GM23338 (cell line): ENCODE measurements around the gene MIOS. TPM values are rescaled to one million over a fixed set of nuclear protein-coding genes. Genes with fewer than 3 reads are reported as not detected.

ENCODE experiments used
- ATAC-seq: fragments of 200-7000 bp; cut with Tn5 transposase; 3 replicates; pipeline ENCODE4 v1.9.1; 2020
- DNase-seq: peaks from one replicate; pipeline ENCODE4 v3.0.0-alpha.2; 2015; ENCODE audit warnings: low spot score
- H2AFZ ChIP-seq: fragments of 200-600 bp; sonication (generic); 2 replicates; pipeline ENCODE4 v1.8.0; 2016; ENCODE audit warnings: antibody characterized with exemption, mild to moderate bottlenecking, moderate library complexity
- H3F3A ChIP-seq: fragments of 200-600 bp; sonication (generic); replicated peaks from 2 replicates; pipeline ENCODE4 v1.8.0; 2017; ENCODE audit warnings: antibody characterized with exemption, mixed run types, low read depth
- H3K27ac ChIP-seq: fragments of 200-600 bp; sonication (generic); 2 replicates; pipeline ENCODE4 v1.6.1; 2016; ENCODE audit warnings: low read depth
- H3K27me3 ChIP-seq: fragments of 200-600 bp; sonication (generic); 2 replicates; pipeline ENCODE4 v1.8.0; 2016; ENCODE audit warnings: mild to moderate bottlenecking, mixed run types, moderate library complexity; ENCODE audit not compliant: insufficient read depth
- H3K36me3 ChIP-seq: fragments of 200-600 bp; sonication (generic); 2 replicates; pipeline ENCODE4 v1.8.0; 2016; ENCODE audit warnings: mild to moderate bottlenecking; ENCODE audit not compliant: insufficient read depth
- H3K4me1 ChIP-seq: fragments of 200-600 bp; sonication (generic); 2 replicates; pipeline ENCODE4 v1.8.0; 2016; ENCODE audit warnings: mild to moderate bottlenecking, moderate library complexity; ENCODE audit not compliant: insufficient read depth
- H3K4me2 ChIP-seq: fragments of 200-600 bp; sonication (generic); 2 replicates; pipeline ENCODE4 v1.7.1; 2017; ENCODE audit warnings: mixed run types
- H3K4me3 ChIP-seq: fragments of 200-600 bp; sonication (generic); 2 replicates; pipeline ENCODE4 v1.6.1; 2016; ENCODE audit warnings: mixed run types
- H3K79me2 ChIP-seq: fragments of 200-600 bp; sonication (generic); replicated peaks from 2 replicates; pipeline ENCODE4 v1.8.0; 2017; ENCODE audit warnings: mild to moderate bottlenecking; ENCODE audit not compliant: insufficient read depth
- H3K9me2 ChIP-seq: fragments of 200-600 bp; sonication (generic); 2 replicates; pipeline ENCODE4 v1.8.0; 2017; ENCODE audit not compliant: insufficient read depth
- H4K20me1 ChIP-seq: fragments of 200-600 bp; sonication (generic); replicated peaks from 2 replicates; pipeline ENCODE4 v1.8.0; 2017; ENCODE audit warnings: mild to moderate bottlenecking; ENCODE audit not compliant: insufficient read depth
- H3K27ac Mint-ChIP-seq: 2 replicates; pipeline ENCODE4 v1.8.0; 2020; ENCODE audit warnings: inconsistent platforms, mild to moderate bottlenecking, moderate library complexity, mixed read lengths
- H3K27me3 Mint-ChIP-seq: 3 replicates; pipeline ENCODE4 v1.8.0; 2022; ENCODE audit warnings: low read depth, mild to moderate bottlenecking, moderate library complexity, mixed read lengths, inconsistent platforms; ENCODE audit not compliant: insufficient read depth, poor library complexity
- H3K36me3 Mint-ChIP-seq: 3 replicates; pipeline ENCODE4 v1.8.0; 2021; ENCODE audit warnings: low read depth, mild to moderate bottlenecking, inconsistent platforms, moderate library complexity, mixed read lengths
- H3K4me1 Mint-ChIP-seq: 3 replicates; pipeline ENCODE4 v1.8.0; 2020; ENCODE audit warnings: mild to moderate bottlenecking, inconsistent platforms, mixed read lengths
- H3K4me3 Mint-ChIP-seq: 3 replicates; pipeline ENCODE4 v1.8.0; 2021; ENCODE audit warnings: moderate library complexity, mild to moderate bottlenecking, inconsistent platforms, mixed read lengths
- H3K9me3 Mint-ChIP-seq: 3 replicates; pipeline ENCODE4 v1.8.0; 2020; ENCODE audit warnings: moderate library complexity, mild to moderate bottlenecking, inconsistent platforms, mixed read lengths
- CREB1 ChIP-seq: fragments of 250-450 bp; sonication (Bioruptor Pico); IDR thresholded peaks from 2 replicates; pipeline ENCODE4 v1.5.0; 2020; ENCODE audit warnings: low read depth, mild to moderate bottlenecking, moderate library complexity
- CTCF ChIP-seq, 2 experiments: fragments of 200-600 bp in 1 of 2; sonication (generic) in 1 of 2; conservative IDR thresholded peaks; 2 replicates each; pipeline versions ENCODE4 v1.5.1 to v1.6.1; 2016 to 2017; ENCODE audit warnings: antibody characterized with exemption in 2 of 2, low read depth in 2 of 2, mild to moderate bottlenecking in 2 of 2, moderate library complexity in 1 of 2
- ETS1 ChIP-seq: IDR thresholded peaks from 2 replicates; pipeline ENCODE4 v1.6.1; 2016; ENCODE audit warnings: antibody characterized with exemption
- EZH2 ChIP-seq: fragments of 200-600 bp; sonication (generic); IDR thresholded peaks from one replicate; pipeline ENCODE4 v1.8.0; 2017; ENCODE audit warnings: antibody characterized with exemption, mild to moderate bottlenecking, low read depth; ENCODE audit not compliant: unreplicated experiment
- EZH2phosphoT487 ChIP-seq: fragments of 200-600 bp; sonication (generic); IDR thresholded peaks from one replicate; pipeline ENCODE4 v1.8.1; 2018; ENCODE audit warnings: antibody characterized with exemption; ENCODE audit not compliant: unreplicated experiment
- JUNB ChIP-seq: IDR thresholded peaks from one replicate; pipeline ENCODE4 v1.6.1; 2016; ENCODE audit warnings: antibody characterized with exemption; ENCODE audit not compliant: unreplicated experiment
- NANOG ChIP-seq: IDR thresholded peaks from 2 replicates; pipeline ENCODE4 v1.6.1; 2016; ENCODE audit warnings: antibody characterized with exemption, borderline replicate concordance
- POLR2AphosphoS5 ChIP-seq: IDR thresholded peaks from 2 replicates; pipeline ENCODE4 v1.6.1; 2016; ENCODE audit warnings: antibody characterized with exemption, low read depth
- REST ChIP-seq: IDR thresholded peaks from one replicate; pipeline ENCODE4 v1.6.1; 2018; ENCODE audit warnings: antibody characterized with exemption; ENCODE audit not compliant: unreplicated experiment
- STAT1 ChIP-seq: IDR thresholded peaks from one replicate; pipeline ENCODE4 v1.6.1; 2016; ENCODE audit warnings: antibody characterized with exemption; ENCODE audit not compliant: unreplicated experiment
- ZNF114 ChIP-seq: fragments of 250-450 bp; sonication (Bioruptor Pico); IDR thresholded peaks from 2 replicates; pipeline ENCODE4 v1.5.0; 2020; ENCODE audit warnings: mild to moderate bottlenecking, moderate library complexity
- ZNF331 ChIP-seq: fragments of 250-450 bp; sonication (Bioruptor Pico); IDR thresholded peaks from 2 replicates; pipeline ENCODE4 v1.5.0; 2020; ENCODE audit warnings: low read depth, mild to moderate bottlenecking, moderate library complexity
- ZNF462 ChIP-seq: fragments of 250-450 bp; sonication (Bioruptor Pico); IDR thresholded peaks from 2 replicates; pipeline ENCODE4 v1.5.0; 2020; ENCODE audit warnings: mild to moderate bottlenecking, moderate library complexity
- polyA plus RNA-seq: library from polyadenylated mRNA; unstranded; fragments of >200 nt; fragmentation: Nextera tagmentation; extraction: Ambion mirVana; gene quantifications from 2 replicates; pipeline ENCODE4 v1.2.1, GENCODE V29; 2016
- total RNA-seq: library from RNA; depleted of rRNA; stranded (reverse); fragments of >200 nt; shearing (Covaris generic); gene quantifications from 2 replicates; pipeline ENCODE4 v1.2.3, GENCODE V29; 2014

MIOS gene
- total and polyA plus RNA-seq, 2 experiments from 2014 or later: 13.1 to 85.7 TPM

GRCh38 chr7:7647495-7648036, 80.9 kb downstream of the MIOS start:
- H3K4me2 ChIP-seq: no peak overlapping the region
- peaks cover 5% of the 10 kb centered on the region; the same call in 2 of the 3 replicates for H3K9me3 Mint-ChIP-seq
- H2AFZ ChIP-seq: no peak overlapping the region
- no peaks in the 10 kb centered on the region for H3K27me3 Mint-ChIP-seq
- no peaks in the 10 kb centered on the region for H3K27me3 ChIP-seq
- H3K4me1 Mint-ChIP-seq: peaks cover 23% of the 10 kb centered on the region
- no peaks in the 10 kb centered on the region for H3K9me2 ChIP-seq
- H3K4me3 ChIP-seq: no peak overlapping the region
- H3K4me3 Mint-ChIP-seq: no peak overlapping the region
- H3K27ac Mint-ChIP-seq: no peak overlapping the region; the same call in 1 of the 2 replicates
- H3K36me3 Mint-ChIP-seq: peaks cover 12% of the 10 kb centered on the region
- ATAC-seq (no peak), DNase-seq (no peak)
- no peak overlapping the region for H3K27ac ChIP-seq
- peaks cover 54% of the 10 kb centered on the region for H3K79me2 ChIP-seq
- no peaks in the 10 kb centered on the region for H3F3A ChIP-seq
- no peak for TF ChIP-seq NANOG
- TF ChIP-seq CTCF (conservative IDR thresholded peaks at IDR 0.05; ENCODE audit: low read depth in 2 of 2): no peak
- no peak for TF ChIP-seq EZH2
- TF ChIP-seq CREB1 (CRISPR knock-in tag): no peak
- no peak for TF ChIP-seq POLR2AphosphoS5
- TF ChIP-seq JUNB: no peak
- TF ChIP-seq REST: no peak
- TF ChIP-seq ZNF114 (CRISPR knock-in tag): no peak
- no peak for TF ChIP-seq ETS1
- TF ChIP-seq STAT1: no peak
- TF ChIP-seq EZH2phosphoT487: no peak
- TF ChIP-seq ZNF331 (CRISPR knock-in tag): no peak
- TF ChIP-seq ZNF462 (CRISPR knock-in tag): no peak
- H3K4me1 ChIP-seq: no peaks in the 10 kb centered on the region
- no peaks in the 10 kb centered on the region for H3K36me3 ChIP-seq
- no peaks in the 10 kb centered on the region for H4K20me1 ChIP-seq
